ENCODE measurements around the gene AHDC1. TPM values are rescaled to one million over a fixed set of nuclear protein-coding genes. Genes with fewer than 3 reads are reported as not detected.

The AHDC1 gene
- total and polyA plus RNA-seq, 2 of the 13 experiments (the other 11 are each of a cell fraction or from before 2014, with no cell fraction given): 1.0 to 2.7 TPM

DNA sequence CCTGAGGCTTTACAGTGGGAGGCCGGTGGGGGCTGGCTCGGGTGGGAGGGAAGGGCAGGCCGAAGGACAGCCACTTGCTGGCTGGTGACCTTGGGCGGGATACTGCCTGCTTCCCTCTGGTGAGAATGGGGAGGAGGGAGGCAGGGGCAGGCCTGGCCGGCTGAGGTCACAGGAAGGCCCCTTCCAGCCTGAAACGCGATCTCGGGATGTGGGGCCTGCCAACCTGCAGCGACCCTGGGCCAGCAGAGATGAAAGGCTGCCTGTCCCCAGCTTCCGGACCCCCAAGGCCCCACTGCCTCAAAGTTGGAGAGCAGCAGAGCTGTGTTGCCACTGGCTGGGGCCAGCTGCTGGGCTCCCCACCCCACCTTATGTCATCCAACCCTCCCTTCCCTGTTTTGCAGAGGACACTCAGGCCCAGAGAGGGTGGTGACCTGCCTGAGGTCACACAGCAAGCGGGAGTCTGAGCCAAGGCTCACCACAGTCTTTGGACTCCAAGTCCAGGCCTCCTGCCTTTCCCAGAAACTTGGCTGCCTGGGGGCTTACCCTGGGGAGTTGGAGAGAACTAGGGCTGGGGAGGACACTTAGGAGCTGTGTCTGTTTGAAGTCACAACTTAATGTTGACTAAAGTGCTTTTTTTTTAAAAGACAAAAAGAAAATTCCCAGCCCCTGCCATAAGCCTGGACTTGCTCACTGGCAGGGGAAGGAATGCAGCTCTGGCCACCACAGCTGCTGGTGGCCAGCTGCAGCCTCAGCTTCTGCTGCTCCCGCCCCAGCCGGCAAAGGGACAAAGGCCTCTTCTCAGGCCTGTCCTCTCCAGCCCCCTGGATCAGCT lies 99.1 kb downstream of the AHDC1 start (continued):
- TF ChIP-seq ZNF530 (CRISPR knock-in tag; IDR thresholded peaks at IDR 0.05; ENCODE audit: low read depth): no peak
- peak; percentile 65; the same call in 1 of the 2 replicates for TF ChIP-seq FOXC1 (CRISPR knock-in tag; IDR thresholded peaks at IDR 0.05; ENCODE audit: borderline replicate concordance)
- TF ChIP-seq ZFP1 (CRISPR knock-in tag; IDR thresholded peaks at IDR 0.05): no peak
- TF ChIP-seq, protein P1, sequence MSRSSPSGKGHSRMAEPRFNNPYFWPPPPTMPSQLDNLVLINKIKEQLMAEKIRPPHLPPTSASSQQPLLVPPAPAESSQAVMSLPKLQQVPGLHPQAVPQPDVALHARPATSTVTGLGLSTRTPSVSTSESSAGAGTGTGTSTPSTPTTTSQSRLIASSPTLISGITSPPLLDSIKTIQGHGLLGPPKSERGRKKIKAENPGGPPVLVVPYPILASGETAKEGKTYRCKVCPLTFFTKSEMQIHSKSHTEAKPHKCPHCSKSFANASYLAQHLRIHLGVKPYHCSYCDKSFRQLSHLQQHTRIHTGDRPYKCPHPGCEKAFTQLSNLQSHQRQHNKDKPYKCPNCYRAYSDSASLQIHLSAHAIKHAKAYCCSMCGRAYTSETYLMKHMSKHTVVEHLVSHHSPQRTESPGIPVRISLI (CRISPR knock-in tag; IDR thresholded peaks at IDR 0.05; ENCODE audit: borderline replicate concordance): peak; percentile 74; the same call in 1 of the 2 replicates
- TF ChIP-seq, protein P2, sequence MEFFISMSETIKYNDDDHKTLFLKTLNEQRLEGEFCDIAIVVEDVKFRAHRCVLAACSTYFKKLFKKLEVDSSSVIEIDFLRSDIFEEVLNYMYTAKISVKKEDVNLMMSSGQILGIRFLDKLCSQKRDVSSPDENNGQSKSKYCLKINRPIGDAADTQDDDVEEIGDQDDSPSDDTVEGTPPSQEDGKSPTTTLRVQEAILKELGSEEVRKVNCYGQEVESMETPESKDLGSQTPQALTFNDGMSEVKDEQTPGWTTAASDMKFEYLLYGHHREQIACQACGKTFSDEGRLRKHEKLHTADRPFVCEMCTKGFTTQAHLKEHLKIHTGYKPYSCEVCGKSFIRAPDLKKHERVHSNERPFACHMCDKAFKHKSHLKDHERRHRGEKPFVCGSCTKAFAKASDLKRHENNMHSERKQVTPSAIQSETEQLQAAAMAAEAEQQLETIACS (CRISPR knock-in tag; IDR thresholded peaks at IDR 0.05): no peak
- peak; percentile 63; the same call in 1 of the 2 replicates for TF ChIP-seq HMG20A (CRISPR knock-in tag; IDR thresholded peaks at IDR 0.05; ENCODE audit: borderline replicate concordance)
- TF ChIP-seq IRF9 (CRISPR knock-in tag; IDR thresholded peaks at IDR 0.05; ENCODE audit: borderline replicate concordance): no peak
- peak; percentile 91 for TF ChIP-seq RXRB (CRISPR knock-in tag; IDR thresholded peaks at IDR 0.05; ENCODE audit: borderline replicate concordance)
- peak; percentile 92 for TF ChIP-seq TCF7 (IDR thresholded peaks at IDR 0.05; ENCODE audit: low read depth)
- TF ChIP-seq ZNF292 (CRISPR knock-in tag; IDR thresholded peaks at IDR 0.05; ENCODE audit: borderline replicate concordance, low read depth): peak; percentile 99
- TF ChIP-seq EEA1 (CRISPR knock-in tag; IDR thresholded peaks at IDR 0.05; ENCODE audit: borderline replicate concordance): no peak
- no peak for TF ChIP-seq PAF1 (CRISPR knock-in tag; IDR thresholded peaks at IDR 0.05)
- 0 out of 2 replicates have a peak, but pooled peaks have one; percentile 41 for TF ChIP-seq ZFP90 (CRISPR knock-in tag; IDR thresholded peaks at IDR 0.05; ENCODE audit: borderline replicate concordance)
- TF ChIP-seq ZNF235 (CRISPR knock-in tag; IDR thresholded peaks at IDR 0.05; ENCODE audit: borderline replicate concordance): no peak
- TF ChIP-seq NR2F1 (CRISPR knock-in tag; IDR thresholded peaks at IDR 0.05): peak; percentile 39 to 73; a peak in 3 of 4 replicates
- TF ChIP-seq ZSCAN21 (CRISPR knock-in tag; IDR thresholded peaks at IDR 0.05; ENCODE audit: borderline replicate concordance): peak; percentile 63; the same call in 1 of the 2 replicates
- peak; percentile 75; the same call in 1 of the 2 replicates for TF ChIP-seq ZNF431 (CRISPR knock-in tag; IDR thresholded peaks at IDR 0.05; ENCODE audit: borderline replicate concordance, low read depth)
- no peak for TF ChIP-seq ZNF432 (CRISPR knock-in tag; IDR thresholded peaks at IDR 0.05; ENCODE audit: borderline replicate concordance)
- no peak for TF ChIP-seq POLR2AphosphoS5 (IDR thresholded peaks at IDR 0.05; ENCODE audit: low read depth, low read length)
- TF ChIP-seq, protein P3, sequence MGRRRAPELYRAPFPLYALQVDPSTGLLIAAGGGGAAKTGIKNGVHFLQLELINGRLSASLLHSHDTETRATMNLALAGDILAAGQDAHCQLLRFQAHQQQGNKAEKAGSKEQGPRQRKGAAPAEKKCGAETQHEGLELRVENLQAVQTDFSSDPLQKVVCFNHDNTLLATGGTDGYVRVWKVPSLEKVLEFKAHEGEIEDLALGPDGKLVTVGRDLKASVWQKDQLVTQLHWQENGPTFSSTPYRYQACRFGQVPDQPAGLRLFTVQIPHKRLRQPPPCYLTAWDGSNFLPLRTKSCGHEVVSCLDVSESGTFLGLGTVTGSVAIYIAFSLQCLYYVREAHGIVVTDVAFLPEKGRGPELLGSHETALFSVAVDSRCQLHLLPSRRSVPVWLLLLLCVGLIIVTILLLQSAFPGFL (CRISPR knock-in tag; IDR thresholded peaks at IDR 0.05): no peak
- TF ChIP-seq CENPBD1 (CRISPR knock-in tag; IDR thresholded peaks at IDR 0.05; ENCODE audit: borderline replicate concordance, low read depth): no peak; the same call in 1 of the 2 replicates
- TF ChIP-seq PHF21A (CRISPR knock-in tag; IDR thresholded peaks at IDR 0.05): peak; percentile 75
- 0 out of 2 replicates have a peak, but pooled peaks have one; percentile 16 for TF ChIP-seq CHCHD3 (CRISPR knock-in tag; IDR thresholded peaks at IDR 0.05)

Data from HepG2 (cell line).